DOHH2 (cell line): ENCODE data around the gene CDH1.

Experiments
- H3F3A ChIP-seq: fragments of 200-600 bp; sonication (generic), shearing (Covaris generic); 2 replicates; pipeline ENCODE4 v1.6.0; 2016; ENCODE audit warnings: antibody characterized with exemption, mild to moderate bottlenecking; ENCODE audit not compliant: control insufficient read depth, insufficient read depth
- H3K27ac ChIP-seq: fragments of 200-600 bp; sonication (generic); 2 replicates; pipeline ENCODE4 v1.5.1; 2014; ENCODE audit warnings: low read depth, mild to moderate bottlenecking, low read length, moderate library complexity
- H3K27me3 ChIP-seq: fragments of 200-600 bp; sonication (generic); 2 replicates; pipeline ENCODE4 v1.6.1; 2014; ENCODE audit warnings: mild to moderate bottlenecking, low read length, mixed read lengths; ENCODE audit not compliant: control insufficient read depth
- H3K36me3 ChIP-seq: fragments of 200-600 bp; sonication (generic); 2 replicates; pipeline ENCODE4 v1.6.1; 2014; ENCODE audit warnings: mild to moderate bottlenecking, low read length, moderate library complexity, mixed read lengths; ENCODE audit not compliant: control insufficient read depth
- H3K4me1 ChIP-seq: fragments of 200-600 bp; sonication (generic); 2 replicates; pipeline ENCODE4 v1.6.1; 2014; ENCODE audit warnings: mild to moderate bottlenecking, low read length, mixed read lengths; ENCODE audit not compliant: control insufficient read depth
- H3K4me2 ChIP-seq: fragments of 200-600 bp; sonication (generic); 2 replicates; pipeline ENCODE4 v1.6.0; 2014; ENCODE audit warnings: mild to moderate bottlenecking, low read length, moderate library complexity
- H3K4me3 ChIP-seq: fragments of 200-600 bp; sonication (generic); 2 replicates; pipeline ENCODE4 v1.5.1; 2014; ENCODE audit warnings: mild to moderate bottlenecking, low read length, mixed read lengths
- H3K79me2 ChIP-seq: fragments of 200-600 bp; sonication (generic); 2 replicates; pipeline ENCODE4 v1.6.1; 2014; ENCODE audit warnings: mild to moderate bottlenecking, low read length, mixed read lengths; ENCODE audit not compliant: control insufficient read depth
- H3K9me2 ChIP-seq: fragments of 200-600 bp; sonication (generic); replicated peaks from 2 replicates; pipeline ENCODE4 v1.6.1; 2014; ENCODE audit warnings: mild to moderate bottlenecking, low read length, mixed read lengths; ENCODE audit not compliant: control insufficient read depth
- H3K9me3 ChIP-seq: fragments of 200-600 bp; sonication (generic); 2 replicates; pipeline ENCODE4 v1.6.1; 2014; ENCODE audit warnings: antibody characterized with exemption, low read length, mixed read lengths; ENCODE audit not compliant: control insufficient read depth, insufficient read depth
- H4K20me1 ChIP-seq: fragments of 200-600 bp; sonication (generic); 2 replicates; pipeline ENCODE4 v1.6.0; 2014; ENCODE audit warnings: low read depth, mild to moderate bottlenecking, antibody characterized with exemption, low read length, moderate library complexity; ENCODE audit not compliant: control insufficient read depth, insufficient read depth
- CTCF ChIP-seq: fragments of 200-600 bp; sonication (generic); IDR thresholded peaks from one replicate; pipeline ENCODE4 v1.5.1; 2014; ENCODE audit warnings: antibody characterized with exemption, mild to moderate bottlenecking, low read depth, low read length; ENCODE audit not compliant: poor library complexity, severe bottlenecking
- EZH2phosphoT487 ChIP-seq: fragments of 200-600 bp; sonication (generic); IDR thresholded peaks from 2 replicates; pipeline ENCODE4 v1.6.1; 2017; ENCODE audit warnings: borderline replicate concordance, mild to moderate bottlenecking, antibody characterized with exemption, low read length, moderate library complexity, mixed read lengths

The CDH1 gene

GRCh38 chr16:68790130-68790761 is 53.2 kb downstream of the CDH1 start:
- H3K4me3 ChIP-seq = no peak overlapping the region
- H4K20me1 ChIP-seq = no peaks in the 10 kb centered on the region
- H3K4me2 ChIP-seq = no peak overlapping the region
- H3K9me3 ChIP-seq = no peaks in the 10 kb centered on the region
- no peaks in the 10 kb centered on the region for H3K4me1 ChIP-seq
- TF ChIP-seq EZH2phosphoT487 (no peak), CTCF (no peak)
- no peaks in the 10 kb centered on the region for H3K27me3 ChIP-seq
- H3K9me2 ChIP-seq = no peaks in the 10 kb centered on the region
- H3K27ac ChIP-seq = no peak overlapping the region
- H3K36me3 ChIP-seq = no peaks in the 10 kb centered on the region
- no peaks in the 10 kb centered on the region for H3F3A ChIP-seq
- no peaks in the 10 kb centered on the region for H3K79me2 ChIP-seq

- no peaks in the 10 kb centered on the region for H3K36me3 ChIP-seq
- TF ChIP-seq CTCF (no peak), EZH2phosphoT487 (no peak)
- no peaks in the 10 kb centered on the region for H3K27me3 ChIP-seq
- H3K27ac ChIP-seq = no peak overlapping the region
- no peaks in the 10 kb centered on the region for H3K4me1 ChIP-seq
- no peaks in the 10 kb centered on the region for H3K79me2 ChIP-seq
- no peaks in the 10 kb centered on the region for H3K9me3 ChIP-seq
- no peaks in the 10 kb centered on the region for H4K20me1 ChIP-seq
- no peaks in the 10 kb centered on the region for H3F3A ChIP-seq
- no peak overlapping the region for H3K4me2 ChIP-seq
- no peak overlapping the region for H3K4me3 ChIP-seq
- H3K9me2 ChIP-seq = no peaks in the 10 kb centered on the region
Observed at GRCh38 chr16:68790944-68791343, 53.9 kb downstream of the CDH1 start.

GRCh38 chr16:68792465-68793324 is 55.6 kb downstream of the CDH1 start:
- no peak overlapping the region for H3K4me3 ChIP-seq
- no peaks in the 10 kb centered on the region for H3K9me2 ChIP-seq
- no peaks in the 10 kb centered on the region for H3F3A ChIP-seq
- H3K9me3 ChIP-seq = no peaks in the 10 kb centered on the region
- H4K20me1 ChIP-seq = no peaks in the 10 kb centered on the region
- H3K4me1 ChIP-seq = no peaks in the 10 kb centered on the region
- H3K27ac ChIP-seq = no peak overlapping the region
- H3K27me3 ChIP-seq = no peaks in the 10 kb centered on the region
- no peaks in the 10 kb centered on the region for H3K79me2 ChIP-seq
- H3K36me3 ChIP-seq = no peaks in the 10 kb centered on the region
- no peak for TF ChIP-seq EZH2phosphoT487
- no peak for TF ChIP-seq CTCF
- no peak overlapping the region for H3K4me2 ChIP-seq
